Thoracic aorta (tissue), 2 donors: Measurements from ENCODE around the gene SYNE2. TPM values are rescaled to one million over a fixed set of nuclear protein-coding genes. Genes with fewer than 3 reads are reported as not detected.

ENCODE experiments used
- ATAC-seq: fragments of 150-250 bp; one replicate; pipeline ENCODE4 v1.8.0; 2017; ENCODE audit warnings: low read depth; ENCODE audit not compliant: insufficient number of reproducible peaks, low FRiP score
- DNase-seq: peaks from one replicate; pipeline ENCODE4 v3.0.0-alpha.2; 2020; ENCODE audit warnings: low spot score
- H3K27ac ChIP-seq, 2 donors: fragments of 200-600 bp; sonication (generic); 1 replicate in 1 of 2; 2 replicates in 1 of 2; pipeline ENCODE4 v1.5.1; 2016; ENCODE audit warnings: mild to moderate bottlenecking in 2 of 2, moderate library complexity in 2 of 2
- H3K27me3 ChIP-seq: fragments of 200-600 bp; sonication (generic); replicated peaks from 2 replicates; pipeline ENCODE4 v1.6.0; 2016; ENCODE audit warnings: mild to moderate bottlenecking; ENCODE audit not compliant: insufficient read depth
- H3K36me3 ChIP-seq: fragments of 200-600 bp; sonication (generic); one replicate; pipeline ENCODE4 v1.5.1; 2016
- H3K4me1 ChIP-seq, 2 donors: fragments of 200-600 bp; sonication (generic); 1 replicate in 1 of 2; 2 replicates in 1 of 2; pipeline versions ENCODE4 v1.5.1 to v1.6.0; 2016; ENCODE audit warnings: low read depth in 2 of 2, mild to moderate bottlenecking in 1 of 2; ENCODE audit not compliant: control insufficient read depth in 1 of 2
- H3K4me3 ChIP-seq: fragments of 200-600 bp; sonication (generic); 2 replicates; pipeline ENCODE4 v1.5.1; 2016; ENCODE audit warnings: mild to moderate bottlenecking
- H3K9me3 ChIP-seq: fragments of 200-600 bp; sonication (generic); 2 replicates; pipeline ENCODE4 v1.5.1; 2016
- total RNA-seq, 2 donors: library from RNA; depleted of rRNA; stranded (reverse); fragments of >200 nt; gene quantifications; one replicate each; pipeline versions ENCODE4 v1.1.0 to v1.2.3, GENCODE V29; 2016
- TF ChIP-seq, protein P1 (sequence below): fragments of 200-600 bp; sonication (generic); IDR thresholded peaks from one replicate; pipeline ENCODE4 v1.5.1; 2019; ENCODE audit warnings: antibody characterized with exemption

SYNE2 gene
- total RNA-seq, 2 donors from 2014 or later = 125 to 256 TPM

GRCh38 chr14:63951429-63951828, 98.6 kb downstream of the SYNE2 start:
- Histone ChIP-seq H3K4me1 (no peaks in the 10 kb centered on the region), H3K27me3 (no peaks in the 10 kb centered on the region), H3K9me3 (no peaks in the 10 kb centered on the region), H3K4me3 (no peak overlapping the region), H3K27ac (no peak overlapping the region), H3K36me3 (peaks cover 15% of the 10 kb centered on the region)
- ATAC-seq (no peak), DNase-seq (no peak)
- TF ChIP-seq, protein P1, sequence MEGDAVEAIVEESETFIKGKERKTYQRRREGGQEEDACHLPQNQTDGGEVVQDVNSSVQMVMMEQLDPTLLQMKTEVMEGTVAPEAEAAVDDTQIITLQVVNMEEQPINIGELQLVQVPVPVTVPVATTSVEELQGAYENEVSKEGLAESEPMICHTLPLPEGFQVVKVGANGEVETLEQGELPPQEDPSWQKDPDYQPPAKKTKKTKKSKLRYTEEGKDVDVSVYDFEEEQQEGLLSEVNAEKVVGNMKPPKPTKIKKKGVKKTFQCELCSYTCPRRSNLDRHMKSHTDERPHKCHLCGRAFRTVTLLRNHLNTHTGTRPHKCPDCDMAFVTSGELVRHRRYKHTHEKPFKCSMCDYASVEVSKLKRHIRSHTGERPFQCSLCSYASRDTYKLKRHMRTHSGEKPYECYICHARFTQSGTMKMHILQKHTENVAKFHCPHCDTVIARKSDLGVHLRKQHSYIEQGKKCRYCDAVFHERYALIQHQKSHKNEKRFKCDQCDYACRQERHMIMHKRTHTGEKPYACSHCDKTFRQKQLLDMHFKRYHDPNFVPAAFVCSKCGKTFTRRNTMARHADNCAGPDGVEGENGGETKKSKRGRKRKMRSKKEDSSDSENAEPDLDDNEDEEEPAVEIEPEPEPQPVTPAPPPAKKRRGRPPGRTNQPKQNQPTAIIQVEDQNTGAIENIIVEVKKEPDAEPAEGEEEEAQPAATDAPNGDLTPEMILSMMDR = no peak

DNA sequence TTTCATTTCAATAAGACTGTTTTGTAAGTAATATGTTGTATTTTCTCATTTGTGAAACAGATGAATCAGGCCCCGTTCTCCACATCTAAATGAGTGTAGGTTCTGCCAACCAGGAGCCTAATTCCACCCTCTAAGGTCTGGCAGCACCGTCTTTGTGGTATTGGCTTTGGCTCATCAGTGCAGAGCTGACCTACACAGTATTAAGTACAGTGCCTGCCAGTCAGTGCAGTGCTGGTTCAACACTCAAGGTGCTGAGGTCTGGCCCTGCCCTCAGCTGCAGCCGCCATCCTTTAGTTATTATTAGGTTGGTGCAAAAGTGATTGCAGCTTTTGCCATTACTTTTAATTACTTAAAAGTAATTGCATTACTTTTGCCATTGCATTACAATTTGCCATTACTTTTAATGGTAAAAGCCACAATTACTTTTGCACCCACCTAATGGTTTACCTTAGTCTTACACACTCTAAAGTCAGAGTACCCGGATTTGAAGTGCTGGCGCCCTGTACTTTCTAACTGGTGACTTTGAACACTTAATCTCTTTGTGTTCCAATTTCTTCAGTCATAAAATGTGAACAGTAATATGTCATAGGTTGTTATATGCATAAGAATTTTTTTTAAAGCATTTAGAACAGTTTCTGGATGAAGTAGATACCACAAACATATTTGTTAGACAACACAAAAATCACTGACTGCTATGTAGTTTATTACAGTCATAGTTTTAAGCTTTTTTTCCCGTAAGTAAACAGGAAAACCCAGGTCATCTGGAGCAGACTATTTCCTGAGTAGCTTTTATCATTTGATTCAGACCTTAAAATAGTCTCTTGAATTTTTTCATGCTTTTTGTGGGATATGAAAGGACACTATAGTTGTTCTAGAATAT, 99.5 kb downstream of the SYNE2 start:
- TF ChIP-seq, protein P1 = no peak
- H3K27me3 ChIP-seq = no peaks in the 10 kb centered on the region
- no peaks in the 10 kb centered on the region for H3K4me1 ChIP-seq
- no peaks in the 10 kb centered on the region for H3K9me3 ChIP-seq
- DNase-seq = no peak
- ATAC-seq = no peak
- H3K36me3 ChIP-seq = peaks cover 15% of the 10 kb centered on the region
- no peak overlapping the region for H3K27ac ChIP-seq
- no peak overlapping the region for H3K4me3 ChIP-seq

DNA sequence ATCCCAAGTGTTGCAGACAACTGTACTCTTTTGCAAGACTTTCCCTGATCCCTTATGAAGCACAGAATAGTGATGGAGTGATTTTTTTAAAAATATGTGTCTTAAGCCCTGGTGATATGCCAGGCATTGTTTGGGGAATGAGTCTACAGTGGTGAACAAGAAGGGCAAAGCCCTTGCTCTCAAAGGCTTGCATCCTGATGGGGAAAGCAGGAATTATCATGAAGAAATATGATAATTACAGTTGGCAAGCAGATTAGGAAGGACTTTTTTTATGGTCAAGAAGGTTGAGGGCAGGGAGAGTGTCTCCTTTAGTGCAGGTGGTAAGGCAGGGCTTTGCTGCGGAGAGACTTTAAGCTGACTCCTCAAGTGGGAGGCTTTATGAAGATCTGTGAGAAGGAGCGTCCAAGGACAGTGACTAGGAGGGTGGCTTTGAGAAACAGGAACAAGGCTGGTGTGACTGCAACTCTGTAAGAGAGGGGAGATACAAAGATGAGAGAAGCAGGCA, 100.2 kb downstream of the SYNE2 start:
- Histone ChIP-seq H3K9me3 (no peaks in the 10 kb centered on the region), H3K4me3 (no peak overlapping the region), H3K27me3 (no peaks in the 10 kb centered on the region), H3K36me3 (peaks cover 15% of the 10 kb centered on the region), H3K27ac (no peak overlapping the region), H3K4me1 (no peaks in the 10 kb centered on the region)
- TF ChIP-seq, protein P1 = no peak
- no peak for DNase-seq
- ATAC-seq = no peak

DNA sequence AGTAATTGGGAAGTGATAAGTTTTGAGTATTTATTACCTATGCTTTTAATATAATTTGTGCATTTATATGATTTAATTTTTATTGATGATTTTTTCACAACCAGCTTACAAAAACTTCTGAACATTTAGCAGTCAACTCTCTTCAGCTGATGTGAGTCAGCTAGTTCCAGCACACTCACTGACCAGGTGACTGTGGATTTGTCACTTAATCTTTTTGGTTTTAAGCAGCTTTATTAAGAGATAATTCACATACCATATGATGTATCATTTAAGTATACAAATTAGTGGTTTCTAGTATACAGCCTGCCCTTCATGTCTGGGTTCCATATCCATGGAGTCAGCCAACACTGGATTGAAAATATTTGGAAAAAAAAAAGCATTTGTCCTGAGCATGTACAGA, 103.5 kb downstream of the SYNE2 start:
- DNase-seq (no peak), ATAC-seq (no peak)
- Histone ChIP-seq H3K4me3 (no peak overlapping the region), H3K36me3 (peaks cover 4% of the 10 kb centered on the region), H3K4me1 (peaks cover 0 to 6% of the 10 kb centered on the region in 2 donors), H3K9me3 (no peaks in the 10 kb centered on the region), H3K27me3 (no peaks in the 10 kb centered on the region), H3K27ac (no peak overlapping the region)
- TF ChIP-seq, protein P1 = no peak

GRCh38 chr14:63960926-63961567, 108.2 kb downstream of the SYNE2 start:
- no peaks in the 10 kb centered on the region for H3K27me3 ChIP-seq
- DNase-seq = no peak
- ATAC-seq = no peak
- TF ChIP-seq, protein P1 = no peak
- H3K9me3 ChIP-seq = no peaks in the 10 kb centered on the region
- H3K27ac ChIP-seq = no peak overlapping the region
- peaks cover 0 to 14% of the 10 kb centered on the region in 2 donors for H3K4me1 ChIP-seq
- H3K36me3 ChIP-seq = no peaks in the 10 kb centered on the region
- H3K4me3 ChIP-seq = no peak overlapping the region
